ENCODE data around the gene PDE1A. TPM values are rescaled to one million over a fixed set of nuclear protein-coding genes. Genes with fewer than 3 reads are reported as not detected.

Gene PDE1A
- total and polyA plus RNA-seq, 10 of the 15 experiments (the other 5 are each of a cell fraction or from before 2014, with no cell fraction given), result 1.1 TPM; not detected in 9

- TF ChIP-seq, protein P1, sequence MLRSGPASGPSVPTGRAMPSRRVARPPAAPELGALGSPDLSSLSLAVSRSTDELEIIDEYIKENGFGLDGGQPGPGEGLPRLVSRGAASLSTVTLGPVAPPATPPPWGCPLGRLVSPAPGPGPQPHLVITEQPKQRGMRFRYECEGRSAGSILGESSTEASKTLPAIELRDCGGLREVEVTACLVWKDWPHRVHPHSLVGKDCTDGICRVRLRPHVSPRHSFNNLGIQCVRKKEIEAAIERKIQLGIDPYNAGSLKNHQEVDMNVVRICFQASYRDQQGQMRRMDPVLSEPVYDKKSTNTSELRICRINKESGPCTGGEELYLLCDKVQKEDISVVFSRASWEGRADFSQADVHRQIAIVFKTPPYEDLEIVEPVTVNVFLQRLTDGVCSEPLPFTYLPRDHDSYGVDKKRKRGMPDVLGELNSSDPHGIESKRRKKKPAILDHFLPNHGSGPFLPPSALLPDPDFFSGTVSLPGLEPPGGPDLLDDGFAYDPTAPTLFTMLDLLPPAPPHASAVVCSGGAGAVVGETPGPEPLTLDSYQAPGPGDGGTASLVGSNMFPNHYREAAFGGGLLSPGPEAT (IDR thresholded peaks at IDR 0.05; ENCODE audit: low read depth), result no peak
- TF ChIP-seq ESRRA (IDR thresholded peaks at IDR 0.05; ENCODE audit: low read length), result no peak
- TF ChIP-seq, protein P2, sequence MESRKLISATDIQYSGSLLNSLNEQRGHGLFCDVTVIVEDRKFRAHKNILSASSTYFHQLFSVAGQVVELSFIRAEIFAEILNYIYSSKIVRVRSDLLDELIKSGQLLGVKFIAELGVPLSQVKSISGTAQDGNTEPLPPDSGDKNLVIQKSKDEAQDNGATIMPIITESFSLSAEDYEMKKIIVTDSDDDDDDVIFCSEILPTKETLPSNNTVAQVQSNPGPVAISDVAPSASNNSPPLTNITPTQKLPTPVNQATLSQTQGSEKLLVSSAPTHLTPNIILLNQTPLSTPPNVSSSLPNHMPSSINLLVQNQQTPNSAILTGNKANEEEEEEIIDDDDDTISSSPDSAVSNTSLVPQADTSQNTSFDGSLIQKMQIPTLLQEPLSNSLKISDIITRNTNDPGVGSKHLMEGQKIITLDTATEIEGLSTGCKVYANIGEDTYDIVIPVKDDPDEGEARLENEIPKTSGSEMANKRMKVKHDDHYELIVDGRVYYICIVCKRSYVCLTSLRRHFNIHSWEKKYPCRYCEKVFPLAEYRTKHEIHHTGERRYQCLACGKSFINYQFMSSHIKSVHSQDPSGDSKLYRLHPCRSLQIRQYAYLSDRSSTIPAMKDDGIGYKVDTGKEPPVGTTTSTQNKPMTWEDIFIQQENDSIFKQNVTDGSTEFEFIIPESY (IDR thresholded peaks at IDR 0.05), result no peak
- TF ChIP-seq E2F8 (IDR thresholded peaks at IDR 0.05; ENCODE audit: low read depth, partially characterized antibody), result no peak
- no peak for TF ChIP-seq NFIC (IDR thresholded peaks at IDR 0.05; ENCODE audit: low read depth, low read length)
- TF ChIP-seq, protein P3, sequence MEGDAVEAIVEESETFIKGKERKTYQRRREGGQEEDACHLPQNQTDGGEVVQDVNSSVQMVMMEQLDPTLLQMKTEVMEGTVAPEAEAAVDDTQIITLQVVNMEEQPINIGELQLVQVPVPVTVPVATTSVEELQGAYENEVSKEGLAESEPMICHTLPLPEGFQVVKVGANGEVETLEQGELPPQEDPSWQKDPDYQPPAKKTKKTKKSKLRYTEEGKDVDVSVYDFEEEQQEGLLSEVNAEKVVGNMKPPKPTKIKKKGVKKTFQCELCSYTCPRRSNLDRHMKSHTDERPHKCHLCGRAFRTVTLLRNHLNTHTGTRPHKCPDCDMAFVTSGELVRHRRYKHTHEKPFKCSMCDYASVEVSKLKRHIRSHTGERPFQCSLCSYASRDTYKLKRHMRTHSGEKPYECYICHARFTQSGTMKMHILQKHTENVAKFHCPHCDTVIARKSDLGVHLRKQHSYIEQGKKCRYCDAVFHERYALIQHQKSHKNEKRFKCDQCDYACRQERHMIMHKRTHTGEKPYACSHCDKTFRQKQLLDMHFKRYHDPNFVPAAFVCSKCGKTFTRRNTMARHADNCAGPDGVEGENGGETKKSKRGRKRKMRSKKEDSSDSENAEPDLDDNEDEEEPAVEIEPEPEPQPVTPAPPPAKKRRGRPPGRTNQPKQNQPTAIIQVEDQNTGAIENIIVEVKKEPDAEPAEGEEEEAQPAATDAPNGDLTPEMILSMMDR (IDR thresholded peaks at IDR 0.05 in 2 of 3, conservative IDR thresholded peaks at IDR 0.05 in 1 of 3; ENCODE audit: control insufficient read depth in 2 of 3, extremely low read depth in 1 of 3, insufficient read depth in 1 of 3, low read depth in 3 of 3, low read length in 3 of 3), result no peak
These were observed 247.7 kb downstream of the PDE1A start (continued) for GRCh38 chr2:182179176-182179575.

Measured in GM12878 (cell line).